ENCODE results near the gene GAB2.
"Not testable (repeated sequence)": the region's sequence is repeated elsewhere in the genome, so short reads cannot be mapped to it uniquely, and the experiment has no call there.

The GAB2 gene

GRCh38 chr11:78188286-78189173 lies 229.1 kb downstream of the GAB2 start, which contains the start of the genes KCTD21 and USP35:
Gene KCTD21, minus strand, starts transcription at chr11:78188626. Its CDS starts 14,072 bp downstream, at chr11:78174554.
Gene USP35, plus strand, starts transcription at chr11:78188919. Its CDS starts 7,327 bp downstream, at chr11:78196246.
- DNase-seq (ENCODE audit: low read depth in 2 of 2) = peak; percentile 84 to 88

- no peak for DNase-seq (ENCODE audit: low read depth in 2 of 2)
These were observed 230.0 kb downstream of the GAB2 start for GRCh38 chr11:78187366-78188285.

- peak; percentile 25 to 39 for DNase-seq (ENCODE audit: low read depth in 2 of 2)
These were observed 236.4 kb downstream of the GAB2 start for GRCh38 chr11:78181185-78181584.

- DNase-seq (ENCODE audit: low read depth in 2 of 2) = no peak
These were observed 236.9 kb downstream of the GAB2 start for GRCh38 chr11:78180751-78181150.

GRCh38 chr11:78179459-78180071 lies 238.1 kb downstream of the GAB2 start:
- DNase-seq (ENCODE audit: low read depth in 2 of 2) = no peak

- no peak for DNase-seq (ENCODE audit: low read depth in 2 of 2)
These were observed 240.4 kb downstream of the GAB2 start for GRCh38 chr11:78177216-78177615.

- no peak for DNase-seq (ENCODE audit: low read depth in 2 of 2)
These were observed 240.9 kb downstream of the GAB2 start for GRCh38 chr11:78176605-78177141.

- DNase-seq (ENCODE audit: low read depth in 2 of 2) = not testable (repeated sequence)
These were observed 241.8 kb downstream of the GAB2 start for GRCh38 chr11:78175862-78176261.

- no peak for DNase-seq (ENCODE audit: low read depth in 2 of 2)
These were observed 245.7 kb downstream of the GAB2 start for GRCh38 chr11:78171951-78172350.

GRCh38 chr11:78170874-78171549 lies 246.6 kb downstream of the GAB2 start:
- DNase-seq (ENCODE audit: low read depth in 2 of 2) = no peak

- DNase-seq (ENCODE audit: low read depth in 2 of 2) = no peak
These were observed 247.2 kb downstream of the GAB2 start for GRCh38 chr11:78170413-78170812.

- peak; percentile 80 for DNase-seq (ENCODE audit: low read depth in 2 of 2)
These were observed 248.8 kb downstream of the GAB2 start for GRCh38 chr11:78168539-78169477.

- no peak for DNase-seq (ENCODE audit: low read depth in 2 of 2)
These were observed 250.7 kb downstream of the GAB2 start for GRCh38 chr11:78166855-78167469.
